GM12878 (cell line): ENCODE measurements around the gene MVP.

Experiments used
- CREM ChIP-seq: IDR thresholded peaks from 2 replicates; pipeline ENCODE4 v1.6.1; 2014; ENCODE audit warnings: antibody characterized with exemption, low read depth
- POLR2AphosphoS5 ChIP-seq: IDR thresholded peaks from 2 replicates; pipeline ENCODE4 v1.6.1; 2011; ENCODE audit warnings: mild to moderate bottlenecking, low read length, inconsistent platforms
- RBBP5 ChIP-seq: fragments of 200-600 bp; sonication (generic); conservative IDR thresholded peaks from 2 replicates; pipeline ENCODE4 v1.6.1; 2016
- TAF1 ChIP-seq: IDR thresholded peaks from 2 replicates; pipeline ENCODE4 v1.6.1; 2011; ENCODE audit warnings: mild to moderate bottlenecking, low read depth, low read length, borderline replicate concordance
- TBL1XR1 ChIP-seq: IDR thresholded peaks from 2 replicates; pipeline ENCODE4 v1.6.1; 2012; ENCODE audit warnings: low read depth, low read length, improper control_type of control experiment
- TF ChIP-seq, protein P1 (sequence below), 3 experiments: IDR thresholded peaks in 2 of 3; conservative IDR thresholded peaks in 1 of 3; 2 replicates each; pipeline ENCODE4 v1.5.1; 2011; ENCODE audit warnings: low read depth in 3 of 3, low read length in 3 of 3, mild to moderate bottlenecking in 3 of 3, control low read depth in 2 of 3, moderate library complexity in 2 of 3, inconsistent platforms in 1 of 3, mixed read lengths in 1 of 3; ENCODE audit not compliant: control insufficient read depth in 2 of 3, insufficient read depth in 1 of 3; ENCODE audit errors: extremely low read depth in 1 of 3
- TF ChIP-seq, protein P2 (sequence below): fragments of 450-650 bp; IDR thresholded peaks from 2 replicates; pipeline ENCODE4 v1.6.1; 2017; ENCODE audit warnings: mild to moderate bottlenecking, low read depth, inconsistent platforms; ENCODE audit not compliant: poor library complexity, severe bottlenecking

DNA sequence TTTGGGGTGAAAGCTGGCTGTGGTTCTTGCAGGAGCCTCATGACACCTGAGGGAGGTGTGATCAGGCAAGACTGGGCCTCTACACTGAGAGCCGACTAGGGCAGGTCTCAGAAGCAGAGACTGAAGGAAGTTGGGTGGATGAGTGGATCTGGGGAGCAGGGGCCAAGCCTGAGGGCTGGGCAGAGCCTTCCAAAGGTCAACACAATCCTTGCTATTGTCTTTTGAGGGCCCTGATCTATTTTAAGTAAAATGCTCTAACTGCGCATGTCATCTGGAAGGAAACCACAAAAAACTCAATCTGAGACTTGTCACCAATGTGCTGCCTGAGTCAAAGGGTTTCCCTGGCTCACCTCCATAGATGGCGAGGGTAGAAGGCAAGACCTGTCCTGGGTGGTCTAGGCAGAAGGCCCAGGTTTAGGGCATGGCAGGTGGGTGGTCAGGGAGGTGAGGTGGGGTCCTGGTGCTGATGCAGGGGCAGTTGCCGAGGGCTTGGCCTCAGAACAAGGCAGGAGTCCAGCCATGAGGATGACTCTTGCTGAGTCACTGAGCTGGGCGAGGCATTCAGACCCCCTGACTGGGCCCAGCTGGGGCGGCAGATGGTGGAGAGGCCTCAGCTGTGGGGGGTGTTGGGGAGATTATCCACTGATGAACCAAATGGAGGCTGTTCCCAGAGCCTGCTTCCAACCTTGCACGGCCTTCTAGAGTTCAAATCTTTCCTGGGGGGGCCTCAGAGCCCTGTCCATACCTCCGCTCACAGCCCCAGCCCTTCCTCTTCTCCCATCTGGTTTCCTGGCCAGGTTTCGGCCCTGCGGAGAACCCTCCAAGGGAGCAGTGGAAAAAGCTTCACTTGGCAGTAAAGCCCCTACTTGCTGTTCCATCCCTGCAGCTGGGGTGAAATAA, 5.1 kb downstream of the MVP start:
- TF ChIP-seq, protein P1, sequence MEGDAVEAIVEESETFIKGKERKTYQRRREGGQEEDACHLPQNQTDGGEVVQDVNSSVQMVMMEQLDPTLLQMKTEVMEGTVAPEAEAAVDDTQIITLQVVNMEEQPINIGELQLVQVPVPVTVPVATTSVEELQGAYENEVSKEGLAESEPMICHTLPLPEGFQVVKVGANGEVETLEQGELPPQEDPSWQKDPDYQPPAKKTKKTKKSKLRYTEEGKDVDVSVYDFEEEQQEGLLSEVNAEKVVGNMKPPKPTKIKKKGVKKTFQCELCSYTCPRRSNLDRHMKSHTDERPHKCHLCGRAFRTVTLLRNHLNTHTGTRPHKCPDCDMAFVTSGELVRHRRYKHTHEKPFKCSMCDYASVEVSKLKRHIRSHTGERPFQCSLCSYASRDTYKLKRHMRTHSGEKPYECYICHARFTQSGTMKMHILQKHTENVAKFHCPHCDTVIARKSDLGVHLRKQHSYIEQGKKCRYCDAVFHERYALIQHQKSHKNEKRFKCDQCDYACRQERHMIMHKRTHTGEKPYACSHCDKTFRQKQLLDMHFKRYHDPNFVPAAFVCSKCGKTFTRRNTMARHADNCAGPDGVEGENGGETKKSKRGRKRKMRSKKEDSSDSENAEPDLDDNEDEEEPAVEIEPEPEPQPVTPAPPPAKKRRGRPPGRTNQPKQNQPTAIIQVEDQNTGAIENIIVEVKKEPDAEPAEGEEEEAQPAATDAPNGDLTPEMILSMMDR (IDR thresholded peaks at IDR 0.05 in 2 of 3, conservative IDR thresholded peaks at IDR 0.05 in 1 of 3; ENCODE audit: control insufficient read depth in 2 of 3, extremely low read depth in 1 of 3, insufficient read depth in 1 of 3, low read depth in 3 of 3, low read length in 3 of 3) = no peak
- no peak for TF ChIP-seq POLR2AphosphoS5
- no peak for TF ChIP-seq RBBP5
- TF ChIP-seq, protein P2, sequence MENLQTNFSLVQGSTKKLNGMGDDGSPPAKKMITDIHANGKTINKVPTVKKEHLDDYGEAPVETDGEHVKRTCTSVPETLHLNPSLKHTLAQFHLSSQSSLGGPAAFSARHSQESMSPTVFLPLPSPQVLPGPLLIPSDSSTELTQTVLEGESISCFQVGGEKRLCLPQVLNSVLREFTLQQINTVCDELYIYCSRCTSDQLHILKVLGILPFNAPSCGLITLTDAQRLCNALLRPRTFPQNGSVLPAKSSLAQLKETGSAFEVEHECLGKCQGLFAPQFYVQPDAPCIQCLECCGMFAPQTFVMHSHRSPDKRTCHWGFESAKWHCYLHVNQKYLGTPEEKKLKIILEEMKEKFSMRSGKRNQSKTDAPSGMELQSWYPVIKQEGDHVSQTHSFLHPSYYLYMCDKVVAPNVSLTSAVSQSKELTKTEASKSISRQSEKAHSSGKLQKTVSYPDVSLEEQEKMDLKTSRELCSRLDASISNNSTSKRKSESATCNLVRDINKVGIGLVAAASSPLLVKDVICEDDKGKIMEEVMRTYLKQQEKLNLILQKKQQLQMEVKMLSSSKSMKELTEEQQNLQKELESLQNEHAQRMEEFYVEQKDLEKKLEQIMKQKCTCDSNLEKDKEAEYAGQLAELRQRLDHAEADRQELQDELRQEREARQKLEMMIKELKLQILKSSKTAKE = no peak
- no peak for TF ChIP-seq CREM
- TF ChIP-seq TAF1 = no peak
- TF ChIP-seq TBL1XR1 = no peak
